H1 (cell line): ENCODE results near the gene DLG1. TPM values are rescaled to one million over a fixed set of nuclear protein-coding genes. Genes with fewer than 3 reads are reported as not detected.

ENCODE experiments used
- CTCF ChIA-PET: fragments of 300-600 bp; sonication (Branson Sonifier 250); formaldehyde crosslinking; loops from one replicate; lab custom pipeline; 2021; ENCODE audit not compliant: partially characterized antibody; lab: Charles Lee
- POLR2A ChIA-PET: fragments of 300-600 bp; sonication (Branson Sonifier 250); formaldehyde crosslinking; loops from one replicate; lab custom pipeline; 2021; ENCODE audit warnings: inconsistent platforms; ENCODE audit not compliant: partially characterized antibody; lab: Charles Lee
- DNase-seq, 2 experiments: peaks; one replicate each; pipeline versions ENCODE4 v3.0.0 to v3.0.0-alpha.2; 2010 to 2022; ENCODE audit warnings: low spot score in 2 of 2, low read depth in 1 of 2, mixed read lengths in 1 of 2
- FAIRE-seq: peaks from 2 replicates; lab custom pipeline; 2011; peaks lifted over from hg19 to GRCh38; lab: Jason Lieb, UNC
- H2AFZ ChIP-seq: 2 replicates; pipeline ENCODE4 v1.8.1; 2012; ENCODE audit warnings: low read length, inconsistent platforms
- H2AK5ac ChIP-seq: 2 replicates; pipeline ENCODE4 v1.6.1; 2013; ENCODE audit warnings: low read depth, low read length
- H2BK120ac ChIP-seq: replicated peaks from 2 replicates; pipeline ENCODE3; 2013; ENCODE audit warnings: low read depth, low read length, inconsistent platforms
- H2BK12ac ChIP-seq: 2 replicates; pipeline ENCODE4 v1.6.1; 2013; ENCODE audit warnings: low read depth, low read length
- H2BK15ac ChIP-seq: 2 replicates; pipeline ENCODE4 v1.6.1; 2013; ENCODE audit warnings: low read length
- H2BK20ac ChIP-seq: 2 replicates; pipeline ENCODE4 v1.6.1; 2013; ENCODE audit warnings: low read length
- H2BK5ac ChIP-seq: 2 replicates; pipeline ENCODE4 v1.6.1; 2013; ENCODE audit warnings: low read depth, low read length
- H3K14ac ChIP-seq: 2 replicates; pipeline ENCODE4 v1.6.1; 2013; ENCODE audit warnings: inconsistent platforms; ENCODE audit not compliant: insufficient read length
- H3K18ac ChIP-seq: 2 replicates; pipeline ENCODE4 v1.6.1; 2013; ENCODE audit warnings: low read length; ENCODE audit errors: extremely low read depth
- H3K23ac ChIP-seq: 2 replicates; pipeline ENCODE4 v1.6.1; 2013; ENCODE audit warnings: inconsistent platforms; ENCODE audit not compliant: insufficient read length
- H3K23me2 ChIP-seq: 2 replicates; pipeline ENCODE4 v1.6.1; 2013; ENCODE audit warnings: low read depth, low read length
- H3K27ac ChIP-seq: 2 replicates; pipeline ENCODE4 v1.6.1; 2011; ENCODE audit warnings: low read depth, low read length, inconsistent platforms
- H3K27me3 ChIP-seq, 4 experiments: replicated peaks in 1 of 4; 1 replicate in 1 of 4; 2 replicates in 3 of 4; pipeline versions ENCODE4 v1.6.1 to v1.8.1; 2011 to 2013; ENCODE audit warnings: low read length in 3 of 4, mild to moderate bottlenecking in 3 of 4, inconsistent platforms in 2 of 4, mixed read lengths in 2 of 4, moderate library complexity in 1 of 4; ENCODE audit not compliant: control insufficient read depth in 3 of 4, insufficient read depth in 3 of 4; ENCODE audit errors: extremely low read depth in 1 of 4
- H3K36me3 ChIP-seq, 4 experiments: 2 replicates each; pipeline versions ENCODE4 v1.6.1 to v1.8.1; 2011 to 2013; ENCODE audit warnings: mild to moderate bottlenecking in 4 of 4, low read length in 3 of 4, moderate library complexity in 2 of 4, control low read depth in 1 of 4, inconsistent platforms in 1 of 4; ENCODE audit not compliant: insufficient read depth in 4 of 4, control insufficient read depth in 2 of 4
- H3K4ac ChIP-seq: replicated peaks from 2 replicates; pipeline ENCODE3; 2013; ENCODE audit warnings: low read length, low read depth, mixed read lengths, inconsistent platforms; ENCODE audit not compliant: insufficient read length
- H3K4me1 ChIP-seq, 4 experiments: replicated peaks in 1 of 4; 1 replicate in 1 of 4; 2 replicates in 3 of 4; pipeline versions ENCODE4 v1.6.1 to v1.8.1; 2011 to 2013; ENCODE audit warnings: low read length in 3 of 4, inconsistent platforms in 2 of 4, mixed read lengths in 1 of 4; ENCODE audit not compliant: insufficient read depth in 4 of 4, control insufficient read depth in 3 of 4
- H3K4me2 ChIP-seq, 2 experiments: 2 replicates each; pipeline versions ENCODE4 v1.6.1 to v1.8.1; 2011 to 2013; ENCODE audit warnings: low read depth in 2 of 2, low read length in 2 of 2, control low read depth in 1 of 2, inconsistent platforms in 1 of 2, mild to moderate bottlenecking in 1 of 2; ENCODE audit not compliant: insufficient read depth in 1 of 2
- H3K4me3 ChIP-seq, 4 experiments: fragments of 200-600, 300-600 bp in 1 of 4; sonication (generic), shearing (Covaris generic), sonication (Bioruptor Twin) in 1 of 4; 2 replicates each; pipeline versions ENCODE4 v1.5.1 to v1.8.1; 2011 to 2016; ENCODE audit warnings: low read length in 4 of 4, low read depth in 3 of 4, control low read depth in 2 of 4, inconsistent platforms in 2 of 4, mild to moderate bottlenecking in 2 of 4, mixed read lengths in 1 of 4, moderate library complexity in 1 of 4; ENCODE audit not compliant: insufficient read depth in 2 of 4; ENCODE audit errors: extremely low read depth in 1 of 4
- H3K56ac ChIP-seq: replicated peaks from 2 replicates; pipeline ENCODE3; 2013; ENCODE audit warnings: low read depth, mild to moderate bottlenecking, mixed read lengths, low read length, inconsistent platforms; ENCODE audit not compliant: insufficient read length
- H3K79me1 ChIP-seq: 2 replicates; pipeline ENCODE4 v1.6.1; 2013; ENCODE audit warnings: low read depth, low read length, control low read depth
- H3K79me2 ChIP-seq, 2 experiments: 2 replicates each; pipeline versions ENCODE4 v1.6.1 to v1.8.1; 2012 to 2013; ENCODE audit warnings: low read length in 2 of 2, mild to moderate bottlenecking in 2 of 2, inconsistent platforms in 1 of 2; ENCODE audit not compliant: insufficient read depth in 2 of 2, control insufficient read depth in 1 of 2
- H3K9ac ChIP-seq, 4 experiments: replicated peaks in 1 of 4; 1 replicate in 1 of 4; 2 replicates in 3 of 4; pipeline versions ENCODE4 v1.6.1 to v1.8.1; 2011 to 2013; ENCODE audit warnings: low read depth in 3 of 4, low read length in 3 of 4, control low read depth in 2 of 4, mild to moderate bottlenecking in 2 of 4, moderate library complexity in 2 of 4, inconsistent platforms in 1 of 4; ENCODE audit errors: extremely low read depth in 1 of 4
- H3K9me3 ChIP-seq, 2 experiments: 2 replicates each; pipeline versions ENCODE4 v1.6.1 to v1.8.1; 2012 to 2013; ENCODE audit warnings: mild to moderate bottlenecking in 2 of 2, moderate library complexity in 2 of 2, control low read depth in 1 of 2, inconsistent platforms in 1 of 2, low read depth in 1 of 2, low read length in 1 of 2, mixed read lengths in 1 of 2; ENCODE audit not compliant: insufficient read depth in 2 of 2
- H4K20me1 ChIP-seq, 2 experiments: replicated peaks in 1 of 2; 2 replicates each; pipeline versions ENCODE3 to v1.8.1; 2011 to 2013; ENCODE audit warnings: inconsistent platforms in 2 of 2, low read length in 2 of 2, mild to moderate bottlenecking in 1 of 2; ENCODE audit not compliant: insufficient read depth in 2 of 2, control insufficient read depth in 1 of 2
- H4K5ac ChIP-seq: 2 replicates; pipeline ENCODE4 v1.6.1; 2013; ENCODE audit warnings: low read length, low read depth, mixed read lengths, inconsistent platforms; ENCODE audit not compliant: insufficient read length
- H4K8ac ChIP-seq: 2 replicates; pipeline ENCODE4 v1.8.0; 2013; ENCODE audit warnings: mild to moderate bottlenecking, moderate library complexity, low read length, inconsistent platforms; ENCODE audit not compliant: insufficient read depth; ENCODE audit errors: extremely low read depth
- H4K91ac ChIP-seq: replicated peaks from 2 replicates; pipeline ENCODE3; 2013; ENCODE audit warnings: low read length, mixed read lengths, inconsistent platforms; ENCODE audit not compliant: insufficient read length
- CHD2 ChIP-seq: IDR thresholded peaks from 2 replicates; pipeline ENCODE4 v1.6.1; 2012; ENCODE audit warnings: low read length, improper control_type of control experiment
- CTBP2 ChIP-seq: IDR thresholded peaks from 2 replicates; pipeline ENCODE4 v1.7.0; 2011; ENCODE audit warnings: borderline replicate concordance, mild to moderate bottlenecking, moderate library complexity, mixed read lengths, low read length; ENCODE audit not compliant: insufficient read depth, insufficient read length
- FOSL1 ChIP-seq: IDR thresholded peaks from 2 replicates; pipeline ENCODE4 v1.6.1; 2011; ENCODE audit warnings: mild to moderate bottlenecking, low read depth, low read length, moderate library complexity; ENCODE audit not compliant: insufficient read depth
- HDAC2 ChIP-seq, 2 experiments: fragments of 300-600 bp in 1 of 2; sonication (generic) in 1 of 2; IDR thresholded peaks; 2 replicates each; pipeline ENCODE4 v1.6.1; 2011 to 2012; ENCODE audit warnings: low read depth in 2 of 2, low read length in 2 of 2, mild to moderate bottlenecking in 2 of 2, moderate library complexity in 2 of 2, borderline replicate concordance in 1 of 2, inconsistent platforms in 1 of 2
- RNF2 ChIP-seq: fragments of 200-900, 300-1000 bp; sonication (generic); IDR thresholded peaks from 2 replicates; pipeline ENCODE4 v1.7.1; 2016; ENCODE audit warnings: borderline replicate concordance, low read depth, mild to moderate bottlenecking, antibody characterized with exemption, low read length; ENCODE audit not compliant: poor library complexity, severe bottlenecking; ENCODE audit errors: missing control alignments
- SP2 ChIP-seq: IDR thresholded peaks from 2 replicates; pipeline ENCODE4 v1.6.1; 2012; ENCODE audit warnings: mild to moderate bottlenecking, low read length, inconsistent platforms
- TAF7 ChIP-seq: optimal IDR thresholded peaks from 2 replicates; pipeline ENCODE3; 2011; ENCODE audit warnings: low read depth, mild to moderate bottlenecking, inconsistent platforms, low read length, moderate library complexity, borderline replicate concordance
- TCF12 ChIP-seq: IDR thresholded peaks from 2 replicates; pipeline ENCODE4 v1.6.1; 2011; ENCODE audit warnings: low read depth, mild to moderate bottlenecking, low read length
- WGBS, 2 experiments: shearing (Covaris generic) in 1 of 2; methylation state at CpG; one replicate each; pipeline versions ENCODE4 v1.1.6 to v1.1.7; 2013 to 2015; ENCODE audit warnings: low lambda C conversion rate in 2 of 2, mixed read lengths in 2 of 2, inconsistent platforms in 1 of 2, low coverage in 1 of 2, missing lambda C conversion rate in 1 of 2; ENCODE audit not compliant: insufficient replicate concordance in 2 of 2, insufficient coverage in 1 of 2, insufficient read length in 1 of 2; ENCODE audit errors: extremely low coverage in 1 of 2, missing lambda C conversion rate in 1 of 2; 5-methylcytosine and 5-hydroxymethylcytosine counted together
- polyA plus RNA-seq, 7 experiments: library from polyadenylated mRNA; depleted of rRNA in 3 of 7; stranded (reverse) in 5 of 7; unstranded in 2 of 7; fragments of >200 nt in 5 of 7; fragments of 200-250 nt in 2 of 7; gene quantifications; 1 replicate in 5 of 7; 2 replicates in 1 of 7; 4 replicates in 1 of 7; pipeline versions ENCODE4 v1.2.1 to v1.2.3, GENCODE V29; 2011 to 2013; ENCODE audit warnings: missing spikeins in 2 of 7, mixed read lengths in 2 of 7
- total RNA-seq: library from RNA; stranded (reverse); fragmentation: NEBNext Ultra II Directional; extraction: Animal tissue kit (Norgen Biotek cat#: 25700); gene quantifications from 2 replicates; pipeline ENCODE4 v1.2.1, GENCODE V29; 2021

DLG1 gene
- total and polyA plus RNA-seq, 2 of the 8 experiments (the other 6 are each of a cell fraction or from before 2014, with no cell fraction given), result 13.4 to 78.8 TPM

DNA sequence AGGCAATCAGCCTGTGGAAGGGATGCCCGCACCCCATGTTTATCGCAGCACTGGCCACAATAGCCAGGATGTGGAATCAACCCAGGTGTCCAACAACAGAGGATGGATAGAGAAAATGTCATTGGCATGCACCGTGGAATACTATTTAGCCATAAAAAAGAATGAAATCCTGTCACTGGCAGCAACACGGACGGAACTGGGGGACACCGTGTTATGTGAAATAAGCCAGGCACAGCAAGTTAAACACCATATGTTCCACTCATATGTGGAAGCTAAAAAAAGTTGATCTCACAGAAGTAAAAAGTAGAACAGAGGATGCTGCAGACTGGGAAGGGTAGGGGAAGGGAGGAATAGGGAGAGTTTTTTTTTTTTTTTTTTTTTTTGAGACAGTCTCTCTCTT, 284.4 kb downstream of the DLG1 start:
- Histone ChIP-seq H3K27me3 (no peaks in the 10 kb centered on the region), H3K79me1 (no peaks in the 10 kb centered on the region), H3K4me1 (no peaks in the 10 kb centered on the region), H3K4me2 (no peak overlapping the region), H2BK20ac (no peak overlapping the region), H3K56ac (no peak overlapping the region), H4K5ac (no peak overlapping the region), H3K9me3 (no peaks in the 10 kb centered on the region), H2BK5ac (no peak overlapping the region), H4K20me1 (no peaks in the 10 kb centered on the region), H3K4me3 (no peak overlapping the region), H4K8ac (no peak overlapping the region), H3K9ac (no peak overlapping the region), H4K91ac (no peak overlapping the region), H2BK15ac (no peak overlapping the region), H2BK12ac (no peak overlapping the region), H3K36me3 (no peaks in the 10 kb centered on the region), H2BK120ac (no peak overlapping the region), H3K18ac (no peak overlapping the region), H3K23me2 (no peaks in the 10 kb centered on the region), H3K79me2 (no peaks in the 10 kb centered on the region), H2AK5ac (no peak overlapping the region), H3K4ac (no peak overlapping the region), H3K23ac (no peak overlapping the region), H2AFZ (no peak overlapping the region), H3K27ac (no peak overlapping the region), H3K14ac (no peak overlapping the region)
- 95% methylated on average over 6 of the region's 6 CpGs; no CpG with 5 or more reads in 1 of the 2 experiments for WGBS, 2 experiments
- CTCF ChIA-PET, result interaction anchor here (19.7 kb wide), 1 partner anchor 10 kb away, joined by 245 read pairs; the partner anchor contains the start of gene MELTF
- POLR2A ChIA-PET, result interaction anchor here (1.9 kb wide), 1 partner anchor 10 kb away, joined by 5 read pairs; no protein-coding TSS in a partner anchor
- FAIRE-seq (no peak), DNase-seq (no peak)
- TF ChIP-seq CHD2 (no peak), RNF2 (no peak), SP2 (no peak), TCF12 (no peak), FOSL1 (no peak), HDAC2 (IDR thresholded peaks at IDR 0.05; ENCODE audit: borderline replicate concordance in 1 of 2, low read depth in 2 of 2, low read length in 2 of 2) (no peak), CTBP2 (no peak), TAF7 (no peak)
